GM21447 (cell line): ENCODE measurements around the gene UBE2N.

Experiments used
- ATAC-seq: cut with Tn5 transposase; IDR thresholded peaks from one replicate; pipeline ENCODE4 v1.9.1; 2021; ENCODE audit not compliant: unreplicated experiment

Gene UBE2N

GRCh38 chr12:93441617-93442410 lies at the start of gene UBE2N:
Gene UBE2N, minus strand, starts transcription at chr12:93441947. Its CDS starts 63 bp downstream, at chr12:93441884.
- peak; percentile 78 for ATAC-seq

- no peak for ATAC-seq
These were observed 42.7 kb upstream of the UBE2N start for GRCh38 chr12:93484315-93484981.

- no peak for ATAC-seq
These were observed 41.5 kb upstream of the UBE2N start for GRCh38 chr12:93483151-93483807.

GRCh38 chr12:93482721-93483120 lies 41.0 kb upstream of the UBE2N start:
- ATAC-seq = no peak

- ATAC-seq = no peak
These were observed 34.8 kb upstream of the UBE2N start for GRCh38 chr12:93476555-93476954.

GRCh38 chr12:93469386-93469785 lies 27.6 kb upstream of the UBE2N start:
- no peak for ATAC-seq

GRCh38 chr12:93468008-93468371 lies 26.2 kb upstream of the UBE2N start:
- ATAC-seq = peak; percentile 14

GRCh38 chr12:93467351-93468007 lies 25.7 kb upstream of the UBE2N start, which contains the start of gene MRPL42:
Gene MRPL42, plus strand, starts transcription at chr12:93467514. Its CDS starts 1,772 bp downstream, at chr12:93469286.
- peak; percentile 91 for ATAC-seq

- ATAC-seq = no peak
These were observed 25.0 kb upstream of the UBE2N start for GRCh38 chr12:93466625-93467350.

- no peak for ATAC-seq
These were observed 24.1 kb upstream of the UBE2N start for GRCh38 chr12:93465841-93466240.

- no peak for ATAC-seq
These were observed 19.8 kb upstream of the UBE2N start for GRCh38 chr12:93461503-93461902.

GRCh38 chr12:93460902-93461301 lies 19.2 kb upstream of the UBE2N start:
- ATAC-seq = no peak

GRCh38 chr12:93460003-93460402 lies 18.3 kb upstream of the UBE2N start:
- ATAC-seq = no peak

GRCh38 chr12:93459097-93459496 lies 17.4 kb upstream of the UBE2N start:
- ATAC-seq = no peak

GRCh38 chr12:93456077-93456476 lies 14.3 kb upstream of the UBE2N start:
- ATAC-seq = no peak

GRCh38 chr12:93453633-93454032 lies 11.9 kb upstream of the UBE2N start:
- no peak for ATAC-seq

- no peak for ATAC-seq
These were observed 9.8 kb upstream of the UBE2N start for GRCh38 chr12:93451423-93452158.

GRCh38 chr12:93449277-93449676 lies 7.5 kb upstream of the UBE2N start:
- ATAC-seq = peak; percentile 92

GRCh38 chr12:93448796-93449195 lies 7.0 kb upstream of the UBE2N start:
- ATAC-seq = no peak
